ENCODE data around the gene PPP3R1.

- TF ChIP-seq EP300 (IDR thresholded peaks at IDR 0.05) (no peak), CTCF (IDR thresholded peaks at IDR 0.05) (no peak), POLR2A (IDR thresholded peaks at IDR 0.05) (no peak)
Observed at GRCh38 chr2:68218343-68218901, 33.9 kb downstream of the PPP3R1 start.
